HG02943 (cell line): ENCODE data around the gene P3H2.
"Not testable (repeated sequence)": the region's sequence is repeated elsewhere in the genome, so short reads cannot be mapped to it uniquely, and the experiment has no call there.

ENCODE experiments used
- ATAC-seq: cut with Tn5 transposase; IDR thresholded peaks from one replicate; pipeline ENCODE4 v1.9.1; 2021; ENCODE audit warnings: mild to moderate bottlenecking, low read depth, moderate library complexity; ENCODE audit not compliant: unreplicated experiment

Gene P3H2

GRCh38 chr3:189999718-190000117, 121.0 kb downstream of the P3H2 start:
- no peak for ATAC-seq

DNA sequence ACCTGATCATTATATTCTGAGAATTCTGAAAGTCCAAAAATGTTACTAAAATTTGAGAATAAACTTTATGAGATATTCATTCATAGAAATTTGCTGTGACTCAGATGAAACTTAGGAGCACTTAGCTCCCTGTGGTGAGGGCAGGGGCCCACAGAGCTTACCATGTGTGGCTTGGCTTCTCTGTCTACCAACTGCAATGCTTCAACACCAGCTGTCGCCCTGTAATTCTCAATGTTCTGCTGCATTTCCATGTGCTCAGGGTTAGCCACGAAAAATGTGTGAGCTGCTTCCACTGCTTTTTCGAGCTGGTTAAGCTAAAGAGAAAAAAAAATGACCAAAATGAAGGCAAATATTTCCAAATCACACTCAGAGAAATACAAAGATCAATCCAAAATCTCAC, 125.6 kb downstream of the P3H2 start:
- ATAC-seq: no peak

DNA sequence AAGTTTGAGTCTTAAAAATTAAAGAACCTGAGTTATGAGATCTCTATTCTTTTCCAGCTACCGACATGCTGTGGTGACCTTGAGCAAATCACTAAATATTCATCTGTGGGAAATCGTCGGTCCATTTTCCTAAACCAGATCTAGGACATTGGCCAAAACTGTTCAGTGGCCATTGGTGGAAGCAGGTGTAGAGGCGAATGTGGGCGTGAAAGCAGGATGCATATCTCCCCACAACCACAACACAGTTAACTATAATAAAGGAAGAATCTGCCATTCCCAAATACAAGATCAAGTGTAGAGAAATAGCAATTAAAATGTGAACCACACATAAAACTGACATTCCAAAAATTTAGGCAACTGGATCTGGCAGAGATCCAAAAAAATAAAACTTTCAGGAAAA, 129.9 kb downstream of the P3H2 start:
- ATAC-seq: no peak

DNA sequence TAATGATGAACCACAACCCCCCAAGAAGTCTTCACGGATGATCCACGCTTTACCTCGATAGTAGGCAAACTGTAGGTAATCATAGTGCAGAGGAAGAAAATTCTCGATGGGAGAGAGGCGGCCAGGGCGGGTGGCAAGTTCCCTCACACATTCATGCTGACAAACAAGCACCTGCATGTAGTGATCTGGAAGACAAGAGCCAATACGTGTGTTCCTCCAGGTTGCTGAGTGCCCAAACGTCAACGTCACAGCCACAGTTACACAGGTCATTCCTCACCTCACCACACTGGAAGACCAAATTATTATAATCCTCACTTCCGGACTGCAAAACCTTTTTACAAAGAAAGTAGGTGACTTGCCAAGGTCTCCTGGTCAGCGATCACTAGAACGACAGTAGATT, 131.8 kb downstream of the P3H2 start:
- no peak for ATAC-seq

- ATAC-seq: no peak
These were observed 132.4 kb downstream of the P3H2 start for GRCh38 chr3:189988322-189988721.

GRCh38 chr3:189985948-189986347, 134.7 kb downstream of the P3H2 start:
- no peak for ATAC-seq

DNA sequence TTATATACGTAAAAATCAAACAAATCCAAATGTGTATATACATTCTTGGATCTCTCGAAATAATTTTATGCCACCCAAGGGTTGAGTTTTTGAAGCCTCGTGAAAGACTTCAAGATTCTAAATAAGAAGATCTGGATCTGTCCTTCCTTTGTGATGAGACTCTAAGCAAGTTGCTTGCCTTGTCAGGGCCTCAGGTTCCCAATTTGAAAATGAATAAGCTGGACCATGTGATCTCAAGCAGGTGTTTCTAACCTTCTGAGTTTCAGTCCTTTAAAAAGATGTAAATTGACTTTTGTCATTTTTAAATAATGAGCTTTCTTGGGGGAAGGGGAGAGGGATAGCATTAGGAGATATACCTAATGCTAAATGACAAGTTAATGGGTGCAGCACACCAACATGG, 137.1 kb downstream of the P3H2 start:
- ATAC-seq: no peak

- no peak for ATAC-seq
These were observed 138.3 kb downstream of the P3H2 start for GRCh38 chr3:189982321-189982945.

GRCh38 chr3:189981668-189982067, 139.0 kb downstream of the P3H2 start:
- no peak for ATAC-seq

- ATAC-seq: no peak
These were observed 141.9 kb downstream of the P3H2 start for GRCh38 chr3:189978753-189979152.

DNA sequence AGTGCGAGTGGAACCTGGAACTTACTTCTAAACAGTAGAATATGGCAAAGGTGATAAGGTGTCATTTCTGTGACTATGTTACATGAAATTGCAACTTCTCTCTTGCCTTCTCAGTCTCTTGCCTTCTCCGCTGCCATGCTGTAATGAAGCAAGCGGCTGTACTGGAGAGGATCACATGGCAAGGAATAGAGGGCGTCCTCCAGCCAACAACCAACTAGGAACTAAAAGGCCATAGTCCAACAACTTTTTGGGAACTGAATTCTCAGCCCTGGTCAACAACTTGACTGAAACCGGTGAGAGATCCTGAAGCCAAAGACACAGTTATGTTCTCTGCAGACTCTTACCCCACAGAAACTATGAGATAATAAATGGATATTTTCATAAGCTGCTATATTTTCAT, 143.5 kb downstream of the P3H2 start:
- no peak for ATAC-seq

GRCh38 chr3:189975391-189975990, 145.2 kb downstream of the P3H2 start:
- no peak for ATAC-seq

GRCh38 chr3:189974359-189974758, 146.3 kb downstream of the P3H2 start:
- no peak for ATAC-seq

DNA sequence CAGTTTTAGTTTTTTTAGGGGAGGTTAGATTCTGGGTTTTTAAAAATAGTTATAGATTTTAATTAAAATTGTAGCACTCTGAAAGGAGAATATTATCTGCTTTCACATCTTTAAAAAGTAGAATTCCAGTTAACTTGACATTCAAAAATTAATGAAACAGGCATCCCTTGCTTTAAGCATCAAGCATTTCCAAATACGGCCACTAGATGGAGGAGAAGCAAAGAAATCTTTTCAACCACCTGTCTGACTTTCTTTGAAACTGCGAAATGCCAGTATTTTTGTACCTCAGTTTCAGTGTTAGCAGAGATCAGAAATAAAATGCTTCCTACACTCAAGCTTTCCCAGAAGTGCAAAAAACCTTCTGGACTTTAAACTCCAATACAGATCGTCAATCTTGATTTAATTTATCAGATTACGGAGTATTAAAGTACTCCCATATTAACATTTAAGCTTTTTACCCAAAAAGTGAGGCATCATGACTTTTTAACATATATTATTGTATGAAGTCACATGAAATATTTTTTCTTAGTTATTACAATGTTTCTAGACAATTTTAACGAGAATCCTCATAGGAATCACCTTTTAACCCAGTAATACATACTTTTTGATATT, 153.3 kb downstream of the P3H2 start:
- ATAC-seq: no peak

DNA sequence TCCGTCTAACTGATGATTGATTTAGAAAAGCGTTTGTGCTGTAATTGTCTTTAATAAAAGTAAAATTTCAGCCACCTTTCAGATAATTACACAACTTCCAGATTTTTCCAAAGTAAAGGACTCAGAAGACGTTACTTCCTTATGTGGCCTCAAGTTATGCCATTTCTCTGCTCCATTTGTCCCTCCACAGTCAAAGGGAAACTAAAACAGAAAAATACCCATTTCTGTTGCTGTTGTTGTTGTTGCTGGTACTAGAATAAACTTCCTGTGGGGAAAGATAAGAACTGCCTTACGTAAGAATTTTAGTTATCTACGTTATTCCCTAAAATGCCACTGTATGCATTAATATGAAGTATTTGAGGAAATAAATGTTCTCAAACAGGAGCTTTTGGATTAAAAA, 153.9 kb downstream of the P3H2 start:
- ATAC-seq: no peak

- no peak for ATAC-seq
These were observed 155.9 kb downstream of the P3H2 start for GRCh38 chr3:189964623-189965332.

DNA sequence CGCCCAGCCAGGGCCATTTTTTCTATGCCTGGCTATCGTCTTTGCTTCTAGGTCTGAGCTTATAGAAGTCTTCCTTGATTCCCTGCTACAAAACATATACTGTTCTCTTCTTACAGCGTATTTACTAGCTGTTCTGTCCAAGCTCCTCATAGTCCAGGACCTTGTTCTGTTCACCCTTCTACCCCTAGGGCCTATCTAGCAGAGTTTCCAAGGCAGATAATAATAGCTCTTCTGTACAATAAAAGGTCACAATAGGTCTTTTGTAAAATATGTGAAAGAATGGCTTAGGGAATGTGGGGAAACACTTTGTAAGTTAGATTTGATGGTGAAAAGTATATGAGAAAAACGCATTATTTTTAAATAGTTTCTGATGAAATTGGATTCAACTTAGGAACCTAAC, 158.2 kb downstream of the P3H2 start:
- no peak for ATAC-seq

DNA sequence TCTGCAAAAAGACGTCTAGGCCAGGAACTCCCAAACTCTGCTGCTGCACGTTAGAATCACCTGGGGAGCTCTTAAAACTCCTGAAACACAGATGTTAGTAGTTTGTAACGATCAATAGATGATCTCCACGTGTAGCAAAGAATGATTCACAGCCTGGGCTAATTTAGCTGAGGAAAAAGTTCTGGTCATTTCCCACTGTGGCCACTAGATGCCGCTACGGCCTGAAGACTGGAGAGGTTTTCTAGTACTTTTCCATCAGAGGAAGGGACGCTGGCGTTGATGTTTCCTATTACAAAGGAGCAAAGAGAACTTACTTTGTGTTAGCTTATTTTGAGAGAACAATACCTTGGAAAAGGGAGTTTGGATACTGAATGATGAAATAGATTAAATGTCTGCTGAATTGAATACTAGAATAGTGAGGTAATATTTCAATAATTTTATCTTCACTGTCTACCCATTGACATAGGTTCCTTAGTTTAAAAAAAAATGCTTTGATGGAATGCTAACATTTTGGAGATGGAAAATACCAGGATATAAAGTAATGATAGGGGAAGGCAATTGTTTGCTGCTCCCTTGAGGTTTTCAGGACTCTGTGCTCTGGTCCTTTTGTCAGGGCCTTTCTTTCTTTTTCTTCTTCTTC, 159.1 kb downstream of the P3H2 start:
- peak; percentile 88 for ATAC-seq

- not testable (repeated sequence) for ATAC-seq
These were observed 159.6 kb downstream of the P3H2 start for GRCh38 chr3:189961086-189961485.

DNA sequence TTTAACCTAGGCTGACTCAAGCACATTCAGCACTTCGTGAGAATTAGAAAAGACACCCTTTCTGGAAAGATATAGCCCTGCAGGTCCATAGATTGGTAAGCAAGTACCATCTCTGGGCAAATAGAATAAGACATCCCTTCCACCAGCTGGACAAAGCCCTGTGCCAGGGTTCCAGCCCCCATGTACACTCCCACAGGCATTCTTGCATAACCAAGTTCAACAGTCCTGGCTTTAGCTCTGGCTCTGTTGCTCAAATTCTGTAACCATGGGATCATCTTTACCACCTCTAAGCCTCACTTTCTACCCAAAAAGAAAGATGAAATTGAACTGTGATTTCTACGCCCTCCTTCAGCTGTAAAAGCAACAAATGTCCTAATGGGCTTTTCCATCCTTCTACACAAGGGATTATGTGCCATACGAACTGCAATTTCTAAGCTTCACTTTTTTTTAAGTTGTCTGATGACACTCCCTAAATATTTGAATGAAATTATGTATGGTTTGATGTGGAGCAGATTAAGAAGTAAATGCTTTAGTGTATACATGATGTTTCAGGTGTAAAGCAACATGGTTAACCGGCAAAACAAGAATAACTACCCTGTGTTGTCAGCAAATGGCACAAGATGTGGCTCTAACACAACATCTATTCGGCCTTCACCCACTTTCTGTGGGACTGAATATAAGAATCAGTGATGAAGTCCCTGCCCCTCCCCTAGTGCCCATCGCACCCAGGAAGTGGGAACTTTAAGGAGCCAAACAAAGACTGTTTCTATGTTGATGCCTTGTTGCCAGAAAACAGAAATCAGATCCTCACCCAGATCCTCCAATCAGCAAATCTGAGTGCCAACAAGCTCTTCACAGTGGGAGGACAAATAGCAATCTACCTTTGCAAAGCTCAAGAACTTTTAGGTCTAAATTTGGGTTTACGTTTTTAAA, 165.7 kb downstream of the P3H2 start:
- ATAC-seq: no peak
